CD14-positive monocyte (primary cell): Measurements from ENCODE around the gene NDUFB5. TPM values are rescaled to one million over a fixed set of nuclear protein-coding genes. Genes with fewer than 3 reads are reported as not detected.
A peak's percentile ranks its signal among the peaks of the same experiment; 100 is the strongest.

Source experiments
- DNase-seq, 3 donors: peaks; one replicate each; pipeline ENCODE4 v3.0.0-alpha.2; 2011 to 2022
- H2AFZ ChIP-seq: 2 replicates; pipeline ENCODE4 v1.6.0; 2012; ENCODE audit warnings: mild to moderate bottlenecking, low read depth, low read length, inconsistent platforms; ENCODE audit not compliant: insufficient read depth, poor library complexity, severe bottlenecking
- H3K27ac ChIP-seq, 2 donors: 1 replicate in 1 of 2; 2 replicates in 1 of 2; pipeline ENCODE4 v1.5.1; 2012 to 2013; ENCODE audit warnings: low read length in 2 of 2, control low read depth in 1 of 2, inconsistent platforms in 1 of 2, low read depth in 1 of 2, mild to moderate bottlenecking in 1 of 2
- H3K27me3 ChIP-seq, 2 donors: one replicate each; pipeline versions ENCODE4 v1.6.0 to v1.6.1; 2011 to 2013; ENCODE audit warnings: low read length in 2 of 2; ENCODE audit not compliant: control insufficient read depth in 2 of 2, insufficient read depth in 2 of 2
- H3K36me3 ChIP-seq, 2 donors: replicated peaks in 1 of 2; 1 replicate in 1 of 2; 2 replicates in 1 of 2; pipeline versions ENCODE4 v1.5.1 to v1.6.1; 2012 to 2013; ENCODE audit warnings: low read length in 2 of 2, control low read depth in 1 of 2, inconsistent platforms in 1 of 2, mild to moderate bottlenecking in 1 of 2; ENCODE audit not compliant: insufficient read depth in 2 of 2, control insufficient read depth in 1 of 2
- H3K4me1 ChIP-seq, 2 donors: 1 replicate in 1 of 2; 2 replicates in 1 of 2; pipeline versions ENCODE4 v1.5.1 to v1.6.1; 2012 to 2013; ENCODE audit warnings: low read length in 2 of 2, control low read depth in 1 of 2, inconsistent platforms in 1 of 2, mild to moderate bottlenecking in 1 of 2, moderate library complexity in 1 of 2; ENCODE audit not compliant: insufficient read depth in 2 of 2, control insufficient read depth in 1 of 2
- H3K4me2 ChIP-seq: replicated peaks from 2 replicates; pipeline ENCODE3; 2012; ENCODE audit warnings: low read length, moderate library complexity, mild to moderate bottlenecking; ENCODE audit not compliant: poor library complexity, severe bottlenecking; ENCODE audit errors: extremely low read depth
- H3K4me3 ChIP-seq, 3 experiments: fragments of 200-600 bp in 1 of 3; sonication (generic) in 1 of 3; replicated peaks in 1 of 3; 1 replicate in 2 of 3; 2 replicates in 1 of 3; pipeline ENCODE4 v1.5.1; 2011 to 2013; ENCODE audit warnings: low read length in 3 of 3, mild to moderate bottlenecking in 3 of 3, control low read depth in 2 of 3, low read depth in 2 of 3, inconsistent platforms in 1 of 3, moderate library complexity in 1 of 3
- H3K79me2 ChIP-seq: 2 replicates; pipeline ENCODE4 v1.6.0; 2012; ENCODE audit warnings: mild to moderate bottlenecking, control low read depth, inconsistent platforms, low read length, moderate library complexity; ENCODE audit not compliant: insufficient read depth
- H3K9ac ChIP-seq: 2 replicates; pipeline ENCODE4 v1.6.0; 2017; ENCODE audit warnings: low read length, mild to moderate bottlenecking; ENCODE audit not compliant: insufficient read depth, poor library complexity, severe bottlenecking
- H3K9me3 ChIP-seq, 2 donors: replicated peaks in 1 of 2; 1 replicate in 1 of 2; 2 replicates in 1 of 2; pipeline versions ENCODE4 v1.5.1 to v1.6.1; 2012 to 2013; ENCODE audit warnings: low read length in 2 of 2, control low read depth in 1 of 2; ENCODE audit not compliant: control insufficient read depth in 1 of 2, insufficient read depth in 1 of 2
- H4K20me1 ChIP-seq: 2 replicates; pipeline ENCODE4 v1.6.0; 2012; ENCODE audit warnings: mild to moderate bottlenecking, low read length, control low read depth, moderate library complexity; ENCODE audit not compliant: insufficient read depth
- H3K27ac Mint-ChIP-seq, 7 donors: one replicate each; pipeline ENCODE4 v1.8.0; 2020; ENCODE audit warnings: mild to moderate bottlenecking in 7 of 7, mixed read lengths in 7 of 7, moderate library complexity in 6 of 7, inconsistent platforms in 2 of 7
- H3K27me3 Mint-ChIP-seq, 3 donors: one replicate each; pipeline ENCODE4 v1.8.0; 2021 to 2022; ENCODE audit warnings: low read depth in 3 of 3, mild to moderate bottlenecking in 3 of 3, mixed read lengths in 3 of 3, moderate library complexity in 3 of 3, inconsistent platforms in 1 of 3
- H3K36me3 Mint-ChIP-seq, 2 donors: one replicate each; pipeline ENCODE4 v1.8.0; 2020; ENCODE audit warnings: mixed read lengths in 2 of 2, inconsistent platforms in 1 of 2, mild to moderate bottlenecking in 1 of 2
- H3K4me1 Mint-ChIP-seq: one replicate; pipeline ENCODE4 v1.8.0; 2020; ENCODE audit warnings: mild to moderate bottlenecking, mixed read lengths
- H3K4me3 Mint-ChIP-seq, 2 donors: one replicate each; pipeline ENCODE4 v1.8.0; 2020; ENCODE audit warnings: mild to moderate bottlenecking in 2 of 2, mixed read lengths in 2 of 2, moderate library complexity in 1 of 2
- H3K9me3 Mint-ChIP-seq, 7 donors: one replicate each; pipeline ENCODE4 v1.8.0; 2020 to 2022; ENCODE audit warnings: mixed read lengths in 7 of 7, mild to moderate bottlenecking in 6 of 7, moderate library complexity in 6 of 7, inconsistent platforms in 2 of 7
- WGBS: methylation state at CpG from one replicate; pipeline ENCODE4 v1.1.5; 2013; ENCODE audit warnings: missing lambda C conversion rate; ENCODE audit not compliant: insufficient coverage; 5-methylcytosine and 5-hydroxymethylcytosine counted together
- intact Hi-C, 2 donors: fragments of 100-400 bp; cut with micrococcal nuclease; formaldehyde crosslinking; loops; one replicate each; pipeline versions ENCODE4 v1.15.0 to v1.15.1; 2023
- polyA plus RNA-seq, 3 donors: library from polyadenylated mRNA; depleted of rRNA in 1 of 3; unstranded in 2 of 3; stranded (reverse) in 1 of 3; fragments of 300-500 nt in 2 of 3; fragments of >200 nt in 1 of 3; fragmentation: Illumina TruSeq in 2 of 3; gene quantifications; 1 replicate in 2 of 3; 2 replicates in 1 of 3; pipeline ENCODE4 v1.2.3, GENCODE V29; 2012 to 2021
- TF ChIP-seq, protein P1 (sequence below): fragments of 200-600 bp; IDR thresholded peaks from one replicate; pipeline ENCODE4 v1.8.0; 2022; ENCODE audit warnings: antibody characterized with exemption, mild to moderate bottlenecking

The NDUFB5 gene
- polyA plus RNA-seq, 3 donors, result 30.8 to 144 (median 132) TPM

DNA sequence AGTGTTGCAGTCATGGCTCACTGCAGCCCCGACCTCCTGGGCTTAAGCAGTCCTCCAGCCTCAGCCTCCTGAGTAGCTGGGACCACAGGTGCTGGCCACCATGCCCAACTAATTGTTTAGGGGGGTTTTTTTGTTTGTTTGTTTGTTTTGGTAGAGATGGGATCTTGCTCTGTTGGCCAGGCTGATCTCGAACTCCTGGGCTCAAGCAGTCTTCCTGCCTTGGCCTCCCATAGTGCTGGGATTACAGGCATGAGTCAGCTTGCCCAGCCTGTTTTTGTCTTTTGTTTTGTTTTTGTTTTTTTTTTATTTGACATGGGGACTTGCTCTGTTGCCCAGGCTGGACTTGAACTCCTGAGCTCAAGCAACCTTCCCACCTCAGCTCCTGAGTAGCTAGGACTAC is 17.4 kb downstream of the NDUFB5 start:
- H3K36me3 ChIP-seq, result peaks cover 65 to 77% of the 10 kb centered on the region in 2 donors
- 100% methylated on average over 2 of the region's 2 CpGs for WGBS

DNA sequence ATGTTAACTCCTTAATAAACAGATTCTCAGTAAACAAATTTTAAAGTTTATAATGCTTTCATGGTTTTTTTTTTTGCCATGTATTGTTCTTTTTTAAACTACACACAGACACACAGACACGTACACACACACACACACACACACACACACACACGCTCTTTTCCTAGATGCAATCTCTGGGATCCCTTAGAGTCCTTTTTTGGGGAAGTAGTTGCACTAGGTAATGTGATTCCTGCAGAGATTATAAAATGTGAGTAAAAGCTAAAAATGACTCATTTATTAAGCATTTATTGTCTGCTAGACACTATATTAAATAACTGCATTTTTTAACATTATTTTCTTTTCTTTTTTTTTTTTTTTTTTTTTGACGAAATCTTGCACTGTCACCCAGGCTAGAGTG is 19.9 kb downstream of the NDUFB5 start:
- H3K4me3 Mint-ChIP-seq, result no peak overlapping the region
- WGBS, result no CpG with 5 or more reads among the region's 3 CpGs
- peaks cover 46 to 59% of the 10 kb centered on the region in 2 donors for H3K36me3 ChIP-seq
- no peaks in the 10 kb centered on the region for H3K4me1 Mint-ChIP-seq
- no peak for DNase-seq
- H3K9me3 ChIP-seq, result no peaks in the 10 kb centered on the region
- H3K27me3 Mint-ChIP-seq, result no peaks in the 10 kb centered on the region
- H3K4me3 ChIP-seq, result no peak overlapping the region
- H2AFZ ChIP-seq, result no peak overlapping the region
- peaks cover 3% of the 10 kb centered on the region for H4K20me1 ChIP-seq
- H3K79me2 ChIP-seq, result no peaks in the 10 kb centered on the region
- no peak overlapping the region for H3K27ac Mint-ChIP-seq
- TF ChIP-seq, protein P1, sequence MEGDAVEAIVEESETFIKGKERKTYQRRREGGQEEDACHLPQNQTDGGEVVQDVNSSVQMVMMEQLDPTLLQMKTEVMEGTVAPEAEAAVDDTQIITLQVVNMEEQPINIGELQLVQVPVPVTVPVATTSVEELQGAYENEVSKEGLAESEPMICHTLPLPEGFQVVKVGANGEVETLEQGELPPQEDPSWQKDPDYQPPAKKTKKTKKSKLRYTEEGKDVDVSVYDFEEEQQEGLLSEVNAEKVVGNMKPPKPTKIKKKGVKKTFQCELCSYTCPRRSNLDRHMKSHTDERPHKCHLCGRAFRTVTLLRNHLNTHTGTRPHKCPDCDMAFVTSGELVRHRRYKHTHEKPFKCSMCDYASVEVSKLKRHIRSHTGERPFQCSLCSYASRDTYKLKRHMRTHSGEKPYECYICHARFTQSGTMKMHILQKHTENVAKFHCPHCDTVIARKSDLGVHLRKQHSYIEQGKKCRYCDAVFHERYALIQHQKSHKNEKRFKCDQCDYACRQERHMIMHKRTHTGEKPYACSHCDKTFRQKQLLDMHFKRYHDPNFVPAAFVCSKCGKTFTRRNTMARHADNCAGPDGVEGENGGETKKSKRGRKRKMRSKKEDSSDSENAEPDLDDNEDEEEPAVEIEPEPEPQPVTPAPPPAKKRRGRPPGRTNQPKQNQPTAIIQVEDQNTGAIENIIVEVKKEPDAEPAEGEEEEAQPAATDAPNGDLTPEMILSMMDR, result no peak
- H3K27me3 ChIP-seq, result no peaks in the 10 kb centered on the region
- intact Hi-C loops, result no loop called here
- H3K36me3 Mint-ChIP-seq, result peaks cover 56 to 62% of the 10 kb centered on the region in 2 donors
- H3K4me2 ChIP-seq, result no peak overlapping the region
- no peaks in the 10 kb centered on the region for H3K4me1 ChIP-seq
- H3K9ac ChIP-seq, result no peak overlapping the region
- no peaks in the 10 kb centered on the region for H3K9me3 Mint-ChIP-seq
- H3K27ac ChIP-seq, result no peak overlapping the region

More for the DNA sequence above, 17.4 kb downstream of the NDUFB5 start:
- Histone ChIP-seq H3K4me1 (no peaks in the 10 kb centered on the region), H3K4me3 (no peak overlapping the region), H4K20me1 (peaks cover 3% of the 10 kb centered on the region), H3K9me3 (no peaks in the 10 kb centered on the region), H2AFZ (no peak overlapping the region), H3K4me2 (no peak overlapping the region), H3K79me2 (no peaks in the 10 kb centered on the region), H3K9ac (no peak overlapping the region), H3K27ac (no peak overlapping the region), H3K27me3 (no peaks in the 10 kb centered on the region)
- H3K27me3 Mint-ChIP-seq, result no peaks in the 10 kb centered on the region
- H3K4me1 Mint-ChIP-seq, result no peaks in the 10 kb centered on the region
- H3K36me3 Mint-ChIP-seq, result peaks cover 72 to 81% of the 10 kb centered on the region in 2 donors
- H3K4me3 Mint-ChIP-seq, result no peak overlapping the region
- TF ChIP-seq, protein P1, result no peak
- DNase-seq, result no peak
- intact Hi-C loops, result no loop called here
- peak overlapping the region in 1 of 7 donors; percentile 75 for H3K27ac Mint-ChIP-seq
- H3K9me3 Mint-ChIP-seq, result peaks cover 0 to 2% (median 0%) of the 10 kb centered on the region in 7 donors
